Esophagus squamous epithelium (tissue), 4 donors: ENCODE results near the gene SYDE2.

ENCODE experiments used
- POLR2A ChIP-seq, 4 donors: fragments of 450-650 bp; IDR thresholded peaks; one replicate each; pipeline ENCODE4 v1.6.1; 2017; ENCODE audit warnings: antibody characterized with exemption in 4 of 4, mild to moderate bottlenecking in 4 of 4, moderate library complexity in 3 of 4
- TF ChIP-seq, protein P1 (sequence below), 6 experiments: fragments of 450-650 bp in 4 of 6; fragments of 200-600 bp in 2 of 6; sonication (generic) in 2 of 6; IDR thresholded peaks; one replicate each; pipeline ENCODE4 v1.5.1; 2016 to 2019; ENCODE audit warnings: antibody characterized with exemption in 6 of 6, mild to moderate bottlenecking in 4 of 6, moderate library complexity in 4 of 6

DNA sequence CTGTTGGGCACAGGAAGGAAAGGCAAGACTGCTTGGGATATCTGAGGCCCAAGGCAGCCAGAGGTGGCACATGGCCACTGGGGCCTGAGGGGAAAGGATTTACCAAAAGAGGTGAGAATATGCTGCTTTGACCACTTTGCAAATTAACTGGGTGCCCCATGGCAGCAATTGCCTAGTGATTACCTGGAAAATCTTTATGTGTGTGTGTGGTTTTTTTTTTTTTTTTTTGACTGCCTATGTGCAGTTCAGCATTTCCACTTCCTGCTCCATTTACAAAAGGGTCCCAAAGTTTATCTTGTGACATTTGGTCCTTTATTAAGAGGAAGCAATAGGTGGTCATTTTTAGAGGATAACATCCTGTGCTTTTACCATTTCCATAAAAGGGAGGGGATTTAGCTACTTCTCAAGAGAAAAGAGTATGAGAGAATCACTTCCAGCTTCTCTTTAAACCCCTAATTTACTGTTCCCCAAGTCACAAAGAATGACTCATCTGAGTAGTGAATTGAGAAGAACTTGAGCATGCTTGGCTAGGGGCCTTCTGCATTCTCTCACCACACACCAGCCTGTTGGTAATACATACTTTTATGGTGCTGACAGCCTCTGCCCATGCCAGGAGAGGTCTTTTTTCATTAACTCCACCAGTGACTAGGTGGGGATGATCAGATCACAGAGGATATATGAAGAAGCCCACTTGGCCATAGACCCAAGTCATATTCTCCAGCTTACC, 52.1 kb downstream of the SYDE2 start:
- TF ChIP-seq POLR2A (IDR thresholded peaks at IDR 0.05), result no peak
- TF ChIP-seq, protein P1, sequence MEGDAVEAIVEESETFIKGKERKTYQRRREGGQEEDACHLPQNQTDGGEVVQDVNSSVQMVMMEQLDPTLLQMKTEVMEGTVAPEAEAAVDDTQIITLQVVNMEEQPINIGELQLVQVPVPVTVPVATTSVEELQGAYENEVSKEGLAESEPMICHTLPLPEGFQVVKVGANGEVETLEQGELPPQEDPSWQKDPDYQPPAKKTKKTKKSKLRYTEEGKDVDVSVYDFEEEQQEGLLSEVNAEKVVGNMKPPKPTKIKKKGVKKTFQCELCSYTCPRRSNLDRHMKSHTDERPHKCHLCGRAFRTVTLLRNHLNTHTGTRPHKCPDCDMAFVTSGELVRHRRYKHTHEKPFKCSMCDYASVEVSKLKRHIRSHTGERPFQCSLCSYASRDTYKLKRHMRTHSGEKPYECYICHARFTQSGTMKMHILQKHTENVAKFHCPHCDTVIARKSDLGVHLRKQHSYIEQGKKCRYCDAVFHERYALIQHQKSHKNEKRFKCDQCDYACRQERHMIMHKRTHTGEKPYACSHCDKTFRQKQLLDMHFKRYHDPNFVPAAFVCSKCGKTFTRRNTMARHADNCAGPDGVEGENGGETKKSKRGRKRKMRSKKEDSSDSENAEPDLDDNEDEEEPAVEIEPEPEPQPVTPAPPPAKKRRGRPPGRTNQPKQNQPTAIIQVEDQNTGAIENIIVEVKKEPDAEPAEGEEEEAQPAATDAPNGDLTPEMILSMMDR (IDR thresholded peaks at IDR 0.05), result no peak
